NT2/D1 (cell line): Measurements from ENCODE around the gene SRPK2.

Experiments used
- DNase-seq: peaks from one replicate; pipeline ENCODE4 v3.0.0-alpha.2; 2011; ENCODE audit warnings: low read depth, low spot score
- H3K27me3 ChIP-seq: 2 replicates; pipeline ENCODE4 v1.6.0; 2011; ENCODE audit warnings: mild to moderate bottlenecking; ENCODE audit not compliant: insufficient read length, insufficient read depth
- H3K36me3 ChIP-seq: 2 replicates; pipeline ENCODE4 v1.6.1; 2011; ENCODE audit warnings: mild to moderate bottlenecking, low read length, mixed read lengths; ENCODE audit not compliant: insufficient read depth, insufficient read length
- H3K4me1 ChIP-seq: 2 replicates; pipeline ENCODE4 v1.5.1; 2011; ENCODE audit not compliant: insufficient read depth, insufficient read length
- H3K4me3 ChIP-seq: 2 replicates; pipeline ENCODE4 v1.5.1; 2011; ENCODE audit warnings: low read depth; ENCODE audit not compliant: insufficient read length
- H3K9ac ChIP-seq: 2 replicates; pipeline ENCODE4 v1.6.0; 2011; ENCODE audit warnings: low read depth; ENCODE audit not compliant: insufficient read length
- H3K9me3 ChIP-seq: 2 replicates; pipeline ENCODE4 v1.5.1; 2011; ENCODE audit warnings: mild to moderate bottlenecking, low read length; ENCODE audit not compliant: insufficient read depth
- SUZ12 ChIP-seq: IDR thresholded peaks from 2 replicates; pipeline ENCODE4 v1.6.1; 2011; ENCODE audit not compliant: insufficient read length, insufficient read depth; ENCODE audit errors: extremely low read depth
- YY1 ChIP-seq: IDR thresholded peaks from 2 replicates; pipeline ENCODE4 v1.6.1; 2011; ENCODE audit not compliant: insufficient read length, insufficient read depth
- ZNF274 ChIP-seq: IDR thresholded peaks from 2 replicates; pipeline ENCODE4 v1.6.1; 2011; ENCODE audit warnings: mild to moderate bottlenecking, low read depth, low read length

Gene SRPK2

GRCh38 chr7:105278565-105278964 is 110.2 kb downstream of the SRPK2 start:
- no peak overlapping the region for H3K4me3 ChIP-seq
- H3K27me3 ChIP-seq: no peaks in the 10 kb centered on the region
- no peaks in the 10 kb centered on the region for H3K9me3 ChIP-seq
- H3K9ac ChIP-seq: no peak overlapping the region
- no peaks in the 10 kb centered on the region for H3K36me3 ChIP-seq
- H3K4me1 ChIP-seq: no peaks in the 10 kb centered on the region
- DNase-seq: no peak
- TF ChIP-seq YY1 (no peak), SUZ12 (no peak), ZNF274 (no peak)

GRCh38 chr7:105277341-105277740 is 111.4 kb downstream of the SRPK2 start:
- no peak for TF ChIP-seq YY1
- TF ChIP-seq ZNF274: no peak
- TF ChIP-seq SUZ12: no peak
- Histone ChIP-seq H3K9me3 (no peaks in the 10 kb centered on the region), H3K4me1 (no peaks in the 10 kb centered on the region), H3K27me3 (no peaks in the 10 kb centered on the region), H3K4me3 (no peak overlapping the region), H3K36me3 (no peaks in the 10 kb centered on the region), H3K9ac (no peak overlapping the region)
- DNase-seq: no peak

GRCh38 chr7:105270117-105270516 is 118.6 kb downstream of the SRPK2 start:
- no peaks in the 10 kb centered on the region for H3K27me3 ChIP-seq
- DNase-seq: no peak
- H3K36me3 ChIP-seq: no peaks in the 10 kb centered on the region
- H3K9me3 ChIP-seq: no peaks in the 10 kb centered on the region
- no peak overlapping the region for H3K9ac ChIP-seq
- no peaks in the 10 kb centered on the region for H3K4me1 ChIP-seq
- H3K4me3 ChIP-seq: no peak overlapping the region
- no peak for TF ChIP-seq ZNF274
- TF ChIP-seq YY1: no peak

GRCh38 chr7:105269397-105269796 is 119.3 kb downstream of the SRPK2 start:
- no peak for DNase-seq
- Histone ChIP-seq H3K9ac (no peak overlapping the region), H3K4me1 (no peaks in the 10 kb centered on the region), H3K27me3 (no peaks in the 10 kb centered on the region), H3K9me3 (no peaks in the 10 kb centered on the region), H3K36me3 (no peaks in the 10 kb centered on the region), H3K4me3 (no peak overlapping the region)
- TF ChIP-seq SUZ12: no peak
- no peak for TF ChIP-seq ZNF274
- no peak for TF ChIP-seq YY1

- H3K4me1 ChIP-seq: no peaks in the 10 kb centered on the region
- H3K4me3 ChIP-seq: no peak overlapping the region
- no peaks in the 10 kb centered on the region for H3K9me3 ChIP-seq
- H3K36me3 ChIP-seq: no peaks in the 10 kb centered on the region
- no peak for DNase-seq
- no peaks in the 10 kb centered on the region for H3K27me3 ChIP-seq
- H3K9ac ChIP-seq: no peak overlapping the region
- TF ChIP-seq YY1 (no peak), SUZ12 (no peak), ZNF274 (no peak)
Observed at GRCh38 chr7:105268511-105269392, 120.0 kb downstream of the SRPK2 start.

- no peak for DNase-seq
- Histone ChIP-seq H3K9me3 (no peaks in the 10 kb centered on the region), H3K4me1 (no peaks in the 10 kb centered on the region), H3K27me3 (no peaks in the 10 kb centered on the region), H3K36me3 (no peaks in the 10 kb centered on the region), H3K4me3 (no peak overlapping the region), H3K9ac (no peak overlapping the region)
- no peak for TF ChIP-seq SUZ12
- no peak for TF ChIP-seq ZNF274
- no peak for TF ChIP-seq YY1
Observed at GRCh38 chr7:105268056-105268455, 120.7 kb downstream of the SRPK2 start.

GRCh38 chr7:105267244-105267643 is 121.5 kb downstream of the SRPK2 start:
- TF ChIP-seq YY1 (no peak), ZNF274 (no peak), SUZ12 (no peak)
- Histone ChIP-seq H3K9me3 (no peaks in the 10 kb centered on the region), H3K9ac (no peak overlapping the region), H3K27me3 (no peaks in the 10 kb centered on the region), H3K4me3 (no peak overlapping the region), H3K36me3 (no peaks in the 10 kb centered on the region), H3K4me1 (no peaks in the 10 kb centered on the region)
- DNase-seq: no peak
